Uterus (tissue), 4 donors: ENCODE measurements around the gene JPH4. TPM values are rescaled to one million over a fixed set of nuclear protein-coding genes. Genes with fewer than 3 reads are reported as not detected.

Experiments
- DNase-seq, 2 donors: peaks; one replicate each; pipeline ENCODE4 v3.0.0-alpha.2; 2019 to 2020
- H3K27ac ChIP-seq, 2 donors: fragments of 200-600 bp; sonication (generic); 1 replicate in 1 of 2; 2 replicates in 1 of 2; pipeline ENCODE4 v1.5.1; 2016 to 2018
- H3K27me3 ChIP-seq, 2 donors: fragments of 200-600 bp; sonication (generic); one replicate each; pipeline ENCODE4 v1.5.1; 2018 to 2019; ENCODE audit warnings: control low read depth in 1 of 2
- H3K36me3 ChIP-seq, 2 donors: fragments of 200-600 bp; sonication (generic); one replicate each; pipeline ENCODE4 v1.5.1; 2019; ENCODE audit warnings: control low read depth in 1 of 2
- H3K4me1 ChIP-seq, 2 donors: fragments of 200-600 bp; sonication (generic); one replicate each; pipeline ENCODE4 v1.5.1; 2018 to 2019; ENCODE audit warnings: control low read depth in 1 of 2
- H3K4me3 ChIP-seq, 2 donors: fragments of 200-600 bp; sonication (generic); 1 replicate in 1 of 2; 2 replicates in 1 of 2; pipeline ENCODE4 v1.5.1; 2018 to 2019; ENCODE audit warnings: mild to moderate bottlenecking in 1 of 2
- H3K9me3 ChIP-seq, 2 donors: fragments of 200-600 bp; sonication (generic); one replicate each; pipeline ENCODE4 v1.5.1; 2019; ENCODE audit warnings: control low read depth in 1 of 2
- POLR2A ChIP-seq, 2 donors: fragments of 450-650 bp; IDR thresholded peaks; one replicate each; pipeline ENCODE4 v1.6.1; 2016; ENCODE audit warnings: antibody characterized with exemption in 2 of 2, mild to moderate bottlenecking in 1 of 2, moderate library complexity in 1 of 2
- intact Hi-C: fragments of 100-400 bp; cut with DNase I; formaldehyde crosslinking; loops from one replicate; pipeline ENCODE4 v1.15.1; 2023; ENCODE audit warnings: low total_unique reads
- total RNA-seq, 4 donors: library from RNA; depleted of rRNA in 3 of 4; stranded (reverse); fragments of >200 nt in 3 of 4; gene quantifications; one replicate each; pipeline versions ENCODE4 v1.1.0 to v1.2.4, GENCODE V29; 2014 to 2023
- TF ChIP-seq, protein P1 (sequence below), 4 experiments: fragments of 200-600 bp in 2 of 4; fragments of 450-650 bp in 2 of 4; sonication (generic) in 2 of 4; IDR thresholded peaks; one replicate each; pipeline ENCODE4 v1.5.1; 2016 to 2019; ENCODE audit warnings: antibody characterized with exemption in 4 of 4, mild to moderate bottlenecking in 2 of 4, moderate library complexity in 1 of 4
- donor health status: DM: yes; HTN: yes; CAD: no.

The JPH4 gene
- total RNA-seq, 4 donors from 2014 or later: 2.4 to 49.2 (median 19.9) TPM

DNA sequence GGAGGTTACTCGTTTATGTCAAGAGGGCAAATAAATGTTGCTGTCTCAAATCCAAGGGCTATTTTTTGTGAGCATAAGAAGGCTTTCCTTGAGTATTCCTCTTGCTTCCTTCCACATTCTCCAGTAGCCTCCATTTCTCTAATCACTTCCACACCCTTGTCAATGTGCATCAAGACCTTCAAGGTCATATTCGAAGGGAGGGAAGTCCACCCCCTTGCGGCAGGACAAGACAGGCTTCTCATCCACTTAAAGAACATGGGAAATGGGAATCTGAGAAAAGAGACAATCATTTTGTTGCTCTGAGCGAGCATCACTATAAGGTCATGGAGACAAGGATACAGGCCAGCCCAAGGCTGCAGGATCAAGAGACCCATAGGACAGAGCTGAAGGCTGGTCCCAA is 44.4 kb upstream of the JPH4 start:
- Histone ChIP-seq H3K27ac (no peak overlapping the region), H3K4me1 (no peaks in the 10 kb centered on the region), H3K9me3 (no peaks in the 10 kb centered on the region), H3K4me3 (no peak overlapping the region), H3K36me3 (no peaks in the 10 kb centered on the region), H3K27me3 (no peaks in the 10 kb centered on the region)
- TF ChIP-seq POLR2A (IDR thresholded peaks at IDR 0.05): no peak
- TF ChIP-seq, protein P1, sequence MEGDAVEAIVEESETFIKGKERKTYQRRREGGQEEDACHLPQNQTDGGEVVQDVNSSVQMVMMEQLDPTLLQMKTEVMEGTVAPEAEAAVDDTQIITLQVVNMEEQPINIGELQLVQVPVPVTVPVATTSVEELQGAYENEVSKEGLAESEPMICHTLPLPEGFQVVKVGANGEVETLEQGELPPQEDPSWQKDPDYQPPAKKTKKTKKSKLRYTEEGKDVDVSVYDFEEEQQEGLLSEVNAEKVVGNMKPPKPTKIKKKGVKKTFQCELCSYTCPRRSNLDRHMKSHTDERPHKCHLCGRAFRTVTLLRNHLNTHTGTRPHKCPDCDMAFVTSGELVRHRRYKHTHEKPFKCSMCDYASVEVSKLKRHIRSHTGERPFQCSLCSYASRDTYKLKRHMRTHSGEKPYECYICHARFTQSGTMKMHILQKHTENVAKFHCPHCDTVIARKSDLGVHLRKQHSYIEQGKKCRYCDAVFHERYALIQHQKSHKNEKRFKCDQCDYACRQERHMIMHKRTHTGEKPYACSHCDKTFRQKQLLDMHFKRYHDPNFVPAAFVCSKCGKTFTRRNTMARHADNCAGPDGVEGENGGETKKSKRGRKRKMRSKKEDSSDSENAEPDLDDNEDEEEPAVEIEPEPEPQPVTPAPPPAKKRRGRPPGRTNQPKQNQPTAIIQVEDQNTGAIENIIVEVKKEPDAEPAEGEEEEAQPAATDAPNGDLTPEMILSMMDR (IDR thresholded peaks at IDR 0.05): no peak
- intact Hi-C loops: no loop called here
- DNase-seq: no peak

DNA sequence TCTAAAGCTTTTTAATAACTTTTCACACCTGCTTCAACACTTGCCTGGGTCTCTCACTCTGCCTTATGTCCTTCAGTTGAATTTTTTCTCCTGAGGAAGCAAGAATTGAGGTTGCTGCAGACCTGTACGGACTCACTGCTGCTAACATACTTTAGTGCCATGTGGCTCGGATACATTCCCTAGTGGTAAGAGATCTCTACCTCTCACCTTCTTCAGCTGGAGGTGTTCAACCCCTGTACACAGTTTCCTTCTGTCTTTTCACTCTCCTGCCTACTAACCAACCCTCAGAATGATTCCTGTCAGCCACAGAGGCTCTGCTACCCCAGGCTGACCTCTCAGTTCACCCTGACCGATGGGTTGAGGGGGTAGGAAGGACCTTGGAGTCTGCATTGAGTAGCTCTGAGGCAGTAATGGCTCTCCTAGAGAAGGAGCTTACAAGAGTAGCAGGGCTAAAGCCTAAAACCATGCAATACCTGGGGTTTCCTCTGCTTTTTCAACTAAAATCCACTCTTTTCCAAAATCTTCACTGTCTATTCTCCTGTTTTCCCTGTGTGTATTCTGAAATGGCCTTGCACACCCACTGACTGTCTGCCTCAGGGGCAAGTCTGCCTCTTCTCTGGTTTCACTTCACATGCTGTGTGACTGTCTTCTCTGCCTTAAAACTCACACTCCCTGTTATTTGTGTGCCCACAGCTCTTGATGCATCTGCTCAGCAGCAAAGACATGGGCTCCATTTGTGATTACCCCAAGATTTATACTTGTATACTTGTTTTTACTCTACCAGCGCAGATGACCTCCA is 43.5 kb upstream of the JPH4 start:
- Histone ChIP-seq H3K4me1 (no peaks in the 10 kb centered on the region), H3K27me3 (no peaks in the 10 kb centered on the region), H3K9me3 (no peaks in the 10 kb centered on the region), H3K4me3 (no peak overlapping the region), H3K36me3 (no peaks in the 10 kb centered on the region), H3K27ac (no peak overlapping the region)
- no peak for DNase-seq
- intact Hi-C loops: no loop called here
- TF ChIP-seq, protein P1 (IDR thresholded peaks at IDR 0.05): no peak
- no peak for TF ChIP-seq POLR2A (IDR thresholded peaks at IDR 0.05)

DNA sequence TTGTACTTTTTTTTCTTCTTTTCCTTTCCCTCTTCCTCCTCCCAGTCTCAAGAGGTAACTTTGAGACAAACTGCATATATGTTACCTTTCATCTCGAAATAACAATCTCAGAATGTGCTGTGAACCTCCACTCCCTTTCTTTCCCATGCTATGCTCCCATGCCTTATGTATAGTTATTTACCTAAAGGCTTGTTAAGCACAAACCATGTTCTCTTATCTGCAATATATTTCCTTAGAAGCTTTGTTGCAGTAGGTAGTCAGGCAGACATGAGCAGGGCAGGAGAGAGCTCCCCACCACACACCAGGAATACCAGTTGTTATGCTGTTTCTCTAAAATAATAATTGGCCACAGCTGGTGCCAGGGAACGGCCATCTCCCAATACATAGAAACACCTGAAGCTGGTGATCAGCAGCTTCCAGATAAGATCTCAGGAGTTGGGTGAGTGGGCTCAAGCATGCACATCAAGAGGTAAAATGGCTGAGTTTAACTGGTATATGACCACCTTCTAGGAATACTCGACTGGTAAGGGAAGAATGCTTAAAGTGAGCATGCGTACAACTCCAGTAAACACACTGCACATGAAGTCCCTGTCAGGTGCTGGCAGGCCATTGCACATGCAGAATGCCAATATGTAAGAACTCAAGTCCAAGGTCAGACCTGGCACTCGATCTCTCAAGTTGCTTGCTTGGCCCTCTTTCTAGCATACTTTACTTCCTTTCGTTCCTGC is 42.8 kb upstream of the JPH4 start:
- intact Hi-C loops: no loop called here
- H3K4me3 ChIP-seq: no peak overlapping the region
- H3K4me1 ChIP-seq: no peaks in the 10 kb centered on the region
- H3K27me3 ChIP-seq: no peaks in the 10 kb centered on the region
- H3K36me3 ChIP-seq: no peaks in the 10 kb centered on the region
- TF ChIP-seq, protein P1 (IDR thresholded peaks at IDR 0.05): no peak
- TF ChIP-seq POLR2A (IDR thresholded peaks at IDR 0.05): no peak
- DNase-seq: no peak
- no peak overlapping the region for H3K27ac ChIP-seq
- no peaks in the 10 kb centered on the region for H3K9me3 ChIP-seq

- DNase-seq: no peak
- Histone ChIP-seq H3K9me3 (no peaks in the 10 kb centered on the region), H3K4me1 (no peaks in the 10 kb centered on the region), H3K36me3 (no peaks in the 10 kb centered on the region), H3K27me3 (no peaks in the 10 kb centered on the region), H3K4me3 (no peak overlapping the region), H3K27ac (no peak overlapping the region)
- intact Hi-C loops: no loop called here
- TF ChIP-seq, protein P1 (IDR thresholded peaks at IDR 0.05): no peak
- no peak for TF ChIP-seq POLR2A (IDR thresholded peaks at IDR 0.05)
Measured at GRCh38 chr14:23620177-23620702, 41.6 kb upstream of the JPH4 start.
